ENCODE data around the gene MED20.

MED20 gene

DNA sequence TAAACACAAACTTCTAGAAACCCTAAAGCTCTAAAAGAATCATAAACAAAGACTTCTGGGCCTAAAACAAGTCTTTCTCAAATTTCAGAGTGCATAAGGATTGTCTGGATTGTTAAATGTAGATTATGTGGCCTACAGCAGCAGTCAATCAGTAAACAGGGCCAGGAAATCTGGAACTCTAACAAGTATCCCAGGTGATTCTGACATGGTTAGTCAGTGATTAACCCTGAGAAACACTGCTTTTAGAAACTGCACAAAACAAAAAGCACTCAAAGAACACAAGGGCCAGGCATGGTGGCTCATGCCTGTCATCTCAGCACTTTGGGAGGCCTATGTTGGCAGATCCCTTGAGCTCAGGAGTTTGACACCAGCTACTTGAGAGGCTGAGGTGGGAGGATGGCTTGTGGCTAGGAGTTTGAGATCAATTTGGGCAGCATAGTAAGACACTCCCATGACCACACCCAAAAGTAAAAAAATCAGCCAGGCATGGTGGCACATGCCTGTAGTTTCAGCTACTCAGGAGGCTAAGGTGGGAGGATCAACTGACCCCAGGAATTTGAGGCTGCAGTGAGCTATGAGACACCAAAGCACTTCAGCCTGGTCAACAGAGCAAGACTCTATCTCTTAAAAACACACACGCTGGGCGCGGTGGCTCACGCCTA lies 5.9 kb downstream of the MED20 start:
- DNase-seq: no peak

DNA sequence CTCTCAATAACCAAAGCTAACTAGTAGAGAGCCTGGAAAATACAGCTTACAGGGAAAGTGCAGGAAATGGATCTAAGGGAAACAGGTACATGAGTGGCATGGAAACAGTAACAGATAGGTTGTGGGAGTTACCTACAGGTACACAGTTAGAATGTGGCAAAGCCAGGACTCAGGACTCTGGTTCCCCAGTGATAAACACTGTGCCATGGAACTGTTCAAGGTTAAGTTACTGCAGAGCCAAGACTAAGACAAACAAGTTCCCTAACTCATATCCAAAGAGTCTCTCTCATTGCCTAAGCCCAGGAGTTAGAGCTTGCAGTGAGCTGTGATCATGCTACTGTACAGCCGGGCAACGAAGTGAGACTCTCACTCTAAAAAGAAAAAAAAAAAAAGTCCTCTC lies 6.6 kb downstream of the MED20 start:
- no peak for DNase-seq

DNA sequence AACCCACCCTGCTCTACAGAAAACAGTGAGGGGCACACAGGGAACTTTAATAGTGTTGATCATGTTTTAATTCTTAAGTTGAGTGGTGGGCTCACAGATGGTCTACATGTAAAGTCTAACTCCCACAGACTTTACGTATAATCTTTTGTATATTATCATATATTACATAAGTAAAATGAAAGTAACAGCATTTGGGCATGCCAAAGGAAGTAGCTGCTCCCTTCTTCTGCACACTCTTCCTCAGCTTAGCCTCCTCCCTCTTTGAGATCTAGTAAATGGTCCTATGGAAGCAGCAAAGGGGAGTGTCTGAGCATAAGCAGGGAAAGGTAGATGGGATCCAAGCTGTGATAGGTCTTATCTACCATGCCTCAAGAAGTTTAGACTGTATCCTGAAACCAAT lies 11.2 kb downstream of the MED20 start:
- DNase-seq: no peak

DNA sequence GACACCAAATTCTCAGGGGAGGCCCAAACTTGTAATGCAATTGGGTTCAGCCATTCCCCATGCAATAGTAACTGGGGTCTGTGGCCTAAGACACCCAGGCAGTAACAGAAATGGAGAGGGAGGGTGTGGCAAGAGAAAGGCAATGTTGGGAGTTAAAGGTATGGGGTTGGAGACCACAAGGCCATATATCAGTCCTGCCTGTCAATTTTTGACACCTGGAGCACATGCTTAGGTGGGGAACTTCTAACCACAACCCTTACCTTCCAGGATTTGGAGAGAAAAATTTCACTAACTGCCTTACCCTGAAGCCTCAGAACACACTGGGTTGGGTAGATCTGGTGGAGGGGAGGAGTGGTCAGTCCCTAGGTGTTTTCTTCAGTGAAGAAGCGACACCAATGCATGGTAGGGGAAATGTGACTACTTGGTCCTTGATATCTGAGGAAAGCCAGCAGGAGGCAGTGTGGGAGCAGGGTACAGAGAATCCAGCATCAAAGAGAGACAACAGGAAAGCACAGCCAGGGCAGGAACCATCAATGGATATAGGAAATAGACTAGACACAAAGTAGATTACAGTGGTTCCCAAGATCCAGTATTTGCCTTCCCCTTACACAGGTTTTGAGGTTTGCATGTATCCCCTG lies 18.9 kb downstream of the MED20 start:
- DNase-seq: no peak

DNA sequence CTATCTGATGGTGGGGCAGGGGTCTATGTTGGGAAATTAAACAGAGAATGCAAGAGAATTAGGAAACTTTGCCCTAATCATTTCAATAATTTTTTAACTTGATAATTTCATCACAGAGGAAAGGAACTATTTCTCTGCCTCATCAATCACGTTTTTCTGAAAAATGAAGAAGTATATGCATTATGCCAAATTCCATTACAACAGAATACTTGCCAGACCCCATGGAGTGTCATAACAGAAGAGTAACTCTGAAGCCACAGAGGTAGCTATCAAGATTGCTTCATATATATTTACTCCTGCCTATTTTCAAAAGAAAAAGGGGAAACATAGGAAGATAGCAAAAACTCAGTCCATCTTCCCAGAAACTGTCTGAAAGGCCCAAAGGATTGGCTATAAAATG lies 20.1 kb downstream of the MED20 start:
- no peak for DNase-seq

DNA sequence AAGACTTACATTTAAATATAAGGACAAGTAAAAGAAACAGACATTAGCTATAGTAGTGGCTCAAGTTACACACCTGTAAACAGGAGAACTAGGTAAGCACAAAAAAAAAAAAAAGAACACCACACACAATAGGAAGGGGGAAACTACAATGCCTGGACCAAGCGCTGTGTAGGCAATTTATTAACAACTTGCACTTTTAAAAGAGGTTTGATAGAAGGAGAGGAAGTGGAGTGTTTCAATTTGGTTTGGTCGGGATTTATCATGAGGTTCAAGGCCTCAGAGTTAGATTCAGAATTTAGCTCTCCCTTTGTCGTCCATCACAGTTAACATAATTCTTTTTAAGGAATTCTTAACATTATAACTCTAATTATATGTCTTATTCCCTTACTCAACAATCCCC lies 24.7 kb downstream of the MED20 start:
- DNase-seq: no peak

DNA sequence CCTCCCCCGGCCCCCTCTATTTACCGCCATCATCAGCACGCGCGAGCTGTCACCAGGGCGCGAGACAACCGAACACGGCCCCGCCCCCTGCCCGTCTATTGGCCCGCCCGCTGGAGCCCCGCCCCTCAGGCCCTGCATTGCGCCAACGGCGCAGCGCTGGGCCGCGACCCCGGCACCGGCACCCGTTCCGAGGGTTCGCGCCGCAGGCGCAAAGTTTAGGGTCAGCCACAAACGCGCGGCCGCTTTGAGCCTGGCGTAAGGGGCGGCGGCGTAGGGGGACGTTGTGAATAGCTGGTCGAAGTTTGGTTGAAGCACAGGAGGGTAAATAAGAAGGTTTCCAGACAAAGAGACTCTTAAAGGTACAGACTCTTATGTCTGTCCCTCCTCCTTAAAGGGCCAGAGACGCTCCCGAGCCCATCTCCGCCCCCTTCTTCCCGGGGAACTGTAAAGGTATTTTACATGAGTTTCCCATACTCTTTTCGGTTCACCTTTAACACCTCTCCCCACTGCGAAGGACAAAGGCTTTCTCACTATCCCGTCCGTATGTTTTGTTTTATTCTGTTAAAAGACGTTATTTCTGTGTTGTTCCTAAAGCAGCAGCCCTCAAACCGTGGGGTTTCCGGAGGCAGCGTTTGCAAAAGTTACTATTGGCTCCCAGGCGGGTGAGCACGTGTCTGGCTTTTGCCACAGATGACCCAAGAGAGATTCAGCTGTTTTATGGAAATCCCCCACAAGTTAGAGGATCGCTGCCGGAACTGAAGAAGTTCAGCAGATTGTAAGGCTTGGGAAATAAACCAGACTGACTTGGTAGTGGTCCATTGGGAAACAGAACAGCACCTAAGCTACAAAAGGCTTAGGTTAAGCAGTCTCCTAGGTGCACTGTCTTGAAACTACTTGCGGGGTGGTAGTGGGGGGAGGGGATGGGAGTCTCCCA lies 25.4 kb downstream of the MED20 start, which contains the start of gene USP49:
Gene USP49 (minus strand): TSS at position 76 of the 934 bp plus-strand sequence. CDS start 88,392 bp downstream, outside the sequence.
- DNase-seq: peak; percentile 51 to 93 (median 82)

DNA sequence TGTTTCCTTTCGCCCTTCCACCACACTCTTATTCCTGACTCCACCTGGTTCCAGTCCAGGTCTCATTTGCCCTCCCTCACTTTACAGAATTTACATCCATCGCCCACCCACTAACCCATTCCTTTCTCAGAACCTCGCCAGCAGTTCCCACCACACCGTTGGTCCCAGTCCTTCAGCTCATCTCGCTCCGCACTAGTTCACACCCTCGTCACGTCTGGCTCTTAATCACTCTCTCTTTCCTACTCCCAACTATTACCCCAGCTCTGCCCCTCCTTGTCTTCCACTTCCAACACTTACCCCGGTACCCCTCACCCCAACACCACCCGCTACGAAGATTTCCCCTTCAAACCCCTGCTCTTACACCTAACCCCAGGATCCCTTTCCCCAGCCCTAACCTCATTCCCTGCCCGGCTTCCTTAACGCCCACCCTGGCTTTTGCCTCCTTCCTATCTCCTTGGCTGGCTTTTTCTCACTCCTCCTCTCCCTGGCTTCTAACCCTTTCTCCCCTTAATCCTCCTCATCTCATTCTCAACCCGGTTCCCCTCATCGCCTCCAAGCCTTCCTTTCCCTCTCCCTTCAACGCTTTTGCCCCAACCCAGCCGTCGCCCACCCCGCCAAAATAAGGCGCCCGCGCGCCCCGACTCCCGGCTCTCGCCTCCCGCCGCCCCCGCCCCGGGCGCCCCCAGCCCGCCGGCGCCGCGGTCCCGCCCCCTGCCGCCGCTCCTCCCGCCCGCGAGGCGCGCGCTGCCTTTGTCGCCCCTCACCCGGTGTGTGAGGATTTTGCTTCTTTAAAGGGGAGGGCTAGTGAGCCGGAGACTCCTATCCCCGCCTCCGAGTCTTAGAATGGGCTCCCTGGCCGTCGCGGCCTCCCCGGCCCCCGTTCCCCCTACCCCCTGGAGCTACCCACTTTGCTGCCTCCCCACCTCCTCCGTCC lies 26.3 kb downstream of the MED20 start:
- peak in 12 of 51 donors; percentile 3 to 78 (median 40) for DNase-seq

DNA sequence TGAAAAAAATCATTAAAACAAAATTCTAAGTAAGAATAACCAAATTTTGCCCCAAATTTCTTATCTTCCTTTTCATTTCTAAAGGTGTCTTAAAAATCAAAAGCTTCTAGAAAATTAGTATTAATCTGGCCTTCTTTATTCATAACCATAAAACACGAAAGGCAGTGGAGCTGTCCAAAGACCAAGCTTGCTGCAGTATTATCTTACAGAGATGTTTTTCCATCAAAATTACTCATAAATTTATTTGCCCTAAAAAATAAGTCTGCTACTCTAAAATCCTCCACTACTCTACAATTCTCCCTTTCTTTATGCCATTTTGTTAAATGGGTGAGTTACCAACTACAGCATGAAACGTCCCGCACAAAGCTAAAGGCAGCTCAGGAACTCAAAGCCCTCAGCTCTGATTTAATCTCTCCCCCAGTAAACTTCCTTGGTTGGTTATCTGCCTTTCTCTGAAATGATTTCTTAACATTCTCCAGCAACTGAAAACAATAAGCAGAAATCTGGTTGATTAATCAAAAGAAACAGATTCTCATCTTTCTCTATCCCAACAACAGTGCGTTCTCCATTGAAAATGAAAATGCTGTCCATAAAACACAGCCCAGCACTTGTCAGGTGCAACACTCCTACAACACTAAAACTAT lies 27.9 kb downstream of the MED20 start:
- DNase-seq: no peak

DNA sequence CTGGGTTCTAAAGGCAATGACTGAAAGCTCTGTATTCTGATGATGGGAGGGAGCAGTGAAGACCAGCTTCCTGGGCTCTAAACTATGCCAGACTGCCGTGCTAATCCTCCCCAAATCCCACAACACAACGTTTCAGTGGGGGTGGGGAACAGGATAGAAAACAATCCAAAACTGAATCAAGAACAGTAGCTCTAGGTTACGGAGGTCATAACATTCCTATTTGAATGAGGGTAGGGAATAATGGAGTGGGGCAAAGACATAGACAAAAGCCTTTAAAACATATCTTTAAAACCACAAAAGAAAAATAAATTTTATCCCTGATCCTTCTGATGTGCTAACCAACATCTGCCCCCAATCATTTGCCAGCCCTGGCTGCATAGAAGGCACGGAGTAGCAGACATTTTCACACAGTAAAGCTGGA lies 33.6 kb downstream of the MED20 start:
- no peak for DNase-seq

DNA sequence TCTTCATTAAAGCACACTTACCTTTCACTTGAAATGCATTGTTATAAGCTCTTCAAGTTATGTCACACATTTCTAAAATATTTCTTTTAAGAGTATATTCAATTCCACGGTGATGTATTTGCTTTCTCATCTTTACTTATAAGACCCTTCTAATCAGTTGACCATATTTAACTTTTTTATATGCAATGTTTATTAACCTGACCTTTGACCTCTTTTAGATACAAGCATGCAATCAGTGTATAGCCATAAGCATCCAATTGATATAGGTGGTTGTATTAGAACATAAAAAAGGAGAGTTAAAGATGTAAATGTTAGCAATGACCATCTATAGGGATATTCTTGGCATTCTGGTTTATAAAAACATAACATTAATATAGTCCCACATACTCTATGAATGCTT lies 35.0 kb downstream of the MED20 start:
- DNase-seq: no peak

DNA sequence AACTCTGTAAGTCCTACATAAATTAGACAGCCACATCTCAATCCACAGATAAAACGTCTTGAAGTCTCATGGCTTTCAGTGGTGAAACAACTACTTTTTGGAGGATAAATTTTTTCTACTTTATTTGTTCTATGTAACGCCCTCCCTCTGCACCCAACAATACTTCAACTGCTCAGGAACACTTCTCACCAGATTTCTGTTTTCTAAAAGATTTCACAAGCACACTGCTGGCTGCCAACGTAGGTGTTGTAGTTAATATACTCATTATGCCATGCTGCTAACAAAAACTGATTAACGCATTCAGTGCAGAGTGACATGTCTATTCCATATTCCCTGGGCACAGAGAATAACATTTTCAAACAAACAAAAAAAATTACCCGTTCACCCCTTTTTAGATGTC lies 36.0 kb downstream of the MED20 start:
- DNase-seq: peak in 1 of 51 donors; percentile 5

DNA sequence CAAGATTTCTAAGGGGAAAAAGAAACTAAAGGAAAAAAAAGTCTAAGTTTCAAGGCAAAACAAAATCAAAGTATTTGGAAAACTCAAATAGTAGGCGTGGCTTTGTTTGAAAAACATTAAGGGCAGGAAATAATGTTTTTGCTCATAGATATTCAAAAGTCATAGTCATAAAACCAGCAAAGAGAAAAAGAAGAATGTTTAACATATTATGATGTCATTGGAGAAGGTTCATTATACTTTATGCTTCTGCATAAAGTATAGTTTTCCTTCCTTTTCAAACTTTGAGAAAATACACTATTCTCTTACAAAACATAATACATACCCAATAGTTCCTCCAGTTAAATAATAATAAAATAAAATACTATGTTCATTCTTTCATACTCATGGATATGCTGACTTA lies 39.4 kb downstream of the MED20 start:
- DNase-seq: no peak

DNA sequence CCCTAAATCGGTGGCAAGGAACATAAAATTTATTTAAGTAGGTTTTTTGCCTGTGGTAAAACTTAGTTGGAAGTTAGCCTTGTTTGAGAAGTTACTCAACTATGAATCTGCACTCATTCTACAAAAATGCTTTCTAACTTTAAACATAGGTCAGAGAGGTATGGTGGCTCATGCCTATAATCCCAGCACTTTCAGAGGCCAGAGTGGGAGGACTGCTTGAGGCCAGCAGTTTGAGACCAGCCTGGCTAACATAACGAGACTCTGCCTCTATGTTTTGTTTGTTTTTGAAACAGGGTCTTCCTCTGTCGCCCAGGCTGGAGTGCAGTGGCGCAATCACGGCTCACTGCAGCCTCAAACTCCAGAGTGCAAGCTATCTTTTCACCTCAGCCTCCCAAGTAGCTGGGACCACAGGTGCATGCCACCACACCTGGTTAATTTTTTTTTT lies 42.0 kb downstream of the MED20 start:
- no peak for DNase-seq

DNA sequence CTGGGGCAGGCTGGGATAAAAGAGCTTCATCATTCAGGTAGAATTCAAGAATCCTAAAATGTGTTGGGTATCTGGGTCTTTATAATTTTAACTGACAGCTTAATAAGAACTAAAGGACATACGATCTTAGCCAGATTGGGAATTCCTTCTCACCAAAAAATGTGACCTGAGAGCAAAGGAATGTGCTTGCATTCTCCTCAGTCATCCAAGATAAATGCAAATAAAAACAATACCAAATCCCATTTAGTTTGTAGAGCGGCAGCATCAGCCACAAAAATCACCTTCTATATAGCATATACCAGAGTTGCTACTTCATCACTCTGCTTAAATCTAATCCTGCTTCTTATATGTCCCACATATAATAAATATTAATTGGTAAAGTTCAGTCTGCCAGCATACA lies 42.7 kb downstream of the MED20 start:
- DNase-seq: no peak

DNA sequence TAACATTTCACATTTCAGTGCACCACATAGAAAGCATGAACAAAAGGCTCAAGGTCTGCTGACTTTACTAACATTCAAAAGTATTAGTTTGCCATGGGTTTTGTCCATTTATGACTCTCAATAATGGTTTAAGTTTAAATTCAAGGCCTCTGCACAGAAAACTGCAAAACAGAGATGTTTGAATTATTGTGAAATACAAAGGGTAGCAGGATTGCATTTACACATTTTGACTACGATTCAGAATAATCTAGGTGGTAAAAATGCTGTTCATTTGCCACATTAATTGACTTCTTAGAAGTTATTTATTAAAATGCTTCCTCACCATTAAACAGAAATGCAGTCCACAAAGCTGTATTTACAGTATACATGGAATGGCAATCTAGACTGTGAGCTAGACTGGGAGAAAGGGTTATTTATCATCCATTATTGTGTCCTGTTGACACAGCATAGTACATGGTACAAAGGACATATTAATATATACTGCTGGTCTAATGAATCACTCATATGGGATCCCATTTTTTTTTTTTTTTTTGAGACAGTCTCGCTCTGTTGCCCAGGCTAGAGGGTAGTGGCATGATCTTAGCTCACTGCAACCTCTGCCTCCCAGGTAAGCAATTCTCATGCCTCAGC lies 43.8 kb downstream of the MED20 start:
- DNase-seq: no peak

DNA sequence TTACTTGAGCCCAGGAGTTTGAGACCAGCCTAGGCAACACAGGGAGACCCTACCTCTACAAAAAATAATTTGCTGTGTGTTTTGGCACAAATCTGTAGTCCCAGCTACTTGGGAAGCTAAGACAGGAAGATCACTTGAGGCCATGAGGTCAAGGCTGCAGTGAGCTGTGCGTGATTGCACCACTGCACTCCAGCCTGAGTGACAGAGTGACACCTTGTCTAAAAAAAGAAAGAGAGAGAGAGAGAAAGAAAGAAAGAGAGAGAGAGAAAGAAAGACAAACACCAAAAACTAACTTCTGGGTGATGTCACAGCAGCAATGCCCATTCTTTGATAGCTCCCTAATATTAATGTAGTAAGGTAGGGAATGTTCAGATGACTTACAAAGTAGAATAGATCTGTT lies 46.2 kb downstream of the MED20 start:
- DNase-seq: no peak

DNA sequence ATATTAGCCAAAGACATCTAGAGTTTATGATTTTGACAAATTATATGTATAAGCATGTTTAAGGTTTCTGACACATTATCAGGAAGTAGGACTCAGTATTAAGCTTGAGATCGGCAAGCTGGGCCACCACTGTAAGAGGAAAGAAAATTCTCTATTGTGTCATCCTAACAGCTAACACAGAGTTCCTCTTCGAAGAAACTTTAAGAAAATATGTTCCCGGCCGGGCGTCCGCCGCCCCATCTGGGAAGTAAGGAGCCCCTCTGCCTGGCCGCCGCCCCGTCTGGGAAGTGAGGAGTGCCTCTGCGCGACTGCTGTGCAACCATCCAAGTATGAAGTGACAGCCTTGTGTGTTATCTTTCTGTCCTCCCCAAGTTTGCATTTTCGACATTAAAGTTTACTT lies 48.8 kb downstream of the MED20 start:
- DNase-seq: no peak

DNA sequence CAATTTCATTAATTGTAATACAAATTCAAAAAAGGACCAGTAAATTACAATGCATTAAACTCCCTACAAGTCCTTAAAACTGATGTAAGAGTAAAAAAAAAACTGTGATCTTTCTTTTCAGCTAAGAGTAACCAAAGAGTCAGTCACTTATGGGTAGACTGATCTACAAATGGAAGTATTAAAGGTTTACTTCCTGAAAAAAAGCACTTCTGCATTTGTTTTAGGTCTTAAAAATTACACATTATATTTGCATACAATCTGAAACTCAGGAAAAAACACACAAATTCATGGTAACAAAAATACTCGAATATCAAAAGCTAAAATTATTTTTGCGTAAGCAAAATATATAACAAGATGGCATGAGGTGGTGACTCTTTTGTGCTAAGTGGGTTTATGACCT lies 49.2 kb downstream of the MED20 start:
- DNase-seq: no peak

DNA sequence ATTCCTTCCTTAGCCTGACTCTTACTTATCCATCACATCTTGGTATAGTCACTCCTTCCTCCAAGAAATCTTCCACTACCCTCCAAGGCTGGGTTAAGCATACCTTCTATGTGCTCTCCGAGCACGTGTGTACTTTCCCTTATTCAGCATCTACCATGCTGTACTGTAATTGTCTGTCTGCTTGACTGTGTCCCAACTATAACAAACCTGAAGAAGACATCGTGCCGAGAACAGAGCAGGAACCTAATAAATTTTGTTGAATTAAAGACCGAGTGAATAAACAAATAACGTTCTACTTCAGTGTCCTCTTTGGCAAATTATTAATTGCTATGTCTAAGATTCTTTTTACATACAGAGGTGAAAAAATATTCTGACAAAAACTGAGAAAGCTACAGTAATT lies 61.6 kb downstream of the MED20 start:
- no peak for DNase-seq

Measured in hypothalamus (tissue), 51 donors.